OCI-LY1 (cell line): Measurements from ENCODE around the gene MPC2.
"Not testable (repeated sequence)": the region's sequence is repeated elsewhere in the genome, so short reads cannot be mapped to it uniquely, and the experiment has no call there.

Experiments
- H2AFZ ChIP-seq: fragments of 200-600 bp; sonication (generic), shearing (Covaris generic); 2 replicates; pipeline ENCODE4 v1.6.0; 2014; ENCODE audit warnings: antibody characterized with exemption, mild to moderate bottlenecking, low read length
- H3F3A ChIP-seq: fragments of 200-600 bp; sonication (generic), shearing (Covaris generic); 2 replicates; pipeline ENCODE4 v1.6.0; 2014; ENCODE audit warnings: mild to moderate bottlenecking, antibody characterized with exemption, low read length, moderate library complexity; ENCODE audit not compliant: insufficient read depth
- H3K27ac ChIP-seq: fragments of 200-600 bp; sonication (generic); 2 replicates; pipeline ENCODE4 v1.5.1; 2014; ENCODE audit warnings: low read length, mixed run types, mild to moderate bottlenecking, low read depth; ENCODE audit not compliant: poor library complexity, severe bottlenecking
- H3K27me3 ChIP-seq: fragments of 200-600 bp; sonication (generic); 2 replicates; pipeline ENCODE4 v1.6.0; 2014; ENCODE audit warnings: antibody characterized with exemption, mild to moderate bottlenecking, low read length, moderate library complexity; ENCODE audit not compliant: insufficient read depth
- H3K36me3 ChIP-seq: fragments of 200-600 bp; sonication (generic); 2 replicates; pipeline ENCODE4 v1.6.1; 2014; ENCODE audit warnings: mild to moderate bottlenecking, antibody characterized with exemption, low read length, moderate library complexity, mixed read lengths; ENCODE audit not compliant: insufficient read depth
- H3K4me1 ChIP-seq: fragments of 200-600 bp; sonication (generic); 2 replicates; pipeline ENCODE4 v1.5.1; 2014; ENCODE audit warnings: mild to moderate bottlenecking, low read length, moderate library complexity; ENCODE audit not compliant: insufficient read depth, severe bottlenecking
- H3K4me2 ChIP-seq: fragments of 200-600 bp; sonication (generic), shearing (Covaris generic); 2 replicates; pipeline ENCODE4 v1.6.1; 2014; ENCODE audit warnings: low read length
- H3K4me3 ChIP-seq: fragments of 200-600 bp; sonication (generic); 2 replicates; pipeline ENCODE4 v1.5.1; 2014; ENCODE audit warnings: low read length, low read depth, mild to moderate bottlenecking, mixed read lengths; ENCODE audit not compliant: poor library complexity, severe bottlenecking
- H3K79me2 ChIP-seq: fragments of 200-600 bp; shearing (Covaris generic); 2 replicates; pipeline ENCODE4 v1.6.1; 2016; ENCODE audit warnings: mixed run types, low read length, mixed read lengths; ENCODE audit not compliant: insufficient read depth
- H3K9ac ChIP-seq: fragments of 200-600 bp; sonication (generic), shearing (Covaris generic); 2 replicates; pipeline ENCODE4 v1.6.1; 2014; ENCODE audit warnings: mild to moderate bottlenecking, low read length, mixed read lengths
- H3K9me2 ChIP-seq: fragments of 200-600 bp; sonication (generic), shearing (Covaris generic); 2 replicates; pipeline ENCODE4 v1.6.1; 2014; ENCODE audit warnings: low read depth, mild to moderate bottlenecking, low read length, mixed read lengths
- H3K9me3 ChIP-seq: fragments of 200-600 bp; shearing (Covaris generic); 2 replicates; pipeline ENCODE4 v1.6.1; 2014; ENCODE audit warnings: low read length, mixed read lengths
- H4K20me1 ChIP-seq: fragments of 200-600 bp; sonication (generic), shearing (Covaris generic); 2 replicates; pipeline ENCODE4 v1.6.0; 2016; ENCODE audit warnings: mild to moderate bottlenecking, low read length; ENCODE audit not compliant: insufficient read depth
- EZH2 ChIP-seq: fragments of 200-600 bp; sonication (generic), shearing (Covaris generic); IDR thresholded peaks from 2 replicates; pipeline ENCODE4 v1.8.0; 2017; ENCODE audit warnings: borderline replicate concordance, mixed run types, mild to moderate bottlenecking, antibody characterized with exemption, low read length, moderate library complexity, mixed read lengths
- TF ChIP-seq, protein P1 (sequence below): fragments of 200-600 bp; sonication (generic), shearing (Covaris generic); IDR thresholded peaks from 2 replicates; pipeline ENCODE4 v1.5.1; 2017; ENCODE audit warnings: mild to moderate bottlenecking, antibody characterized with exemption, low read length, moderate library complexity, mixed read lengths

The MPC2 gene

DNA sequence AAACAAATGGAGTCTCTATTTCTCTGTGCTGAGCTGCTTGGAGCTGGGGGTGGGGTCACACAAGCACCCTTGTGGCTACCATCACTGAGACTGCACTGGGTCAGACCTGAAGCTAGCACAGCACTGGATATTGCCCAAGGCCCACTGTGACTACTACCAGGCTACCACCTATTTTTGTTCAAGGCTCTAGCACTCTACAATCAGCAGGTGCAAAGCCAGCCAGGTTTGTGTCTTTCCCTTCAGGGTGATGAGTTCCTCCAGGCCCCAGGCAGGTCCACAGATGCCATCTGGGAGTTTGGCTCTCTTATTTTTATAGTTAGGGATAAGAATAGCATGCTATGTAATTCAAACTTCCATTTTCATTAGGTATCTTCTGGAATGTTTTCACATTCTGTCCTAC lies 46.5 kb downstream of the MPC2 start:
- H3K79me2 ChIP-seq = no peaks in the 10 kb centered on the region
- TF ChIP-seq, protein P1, sequence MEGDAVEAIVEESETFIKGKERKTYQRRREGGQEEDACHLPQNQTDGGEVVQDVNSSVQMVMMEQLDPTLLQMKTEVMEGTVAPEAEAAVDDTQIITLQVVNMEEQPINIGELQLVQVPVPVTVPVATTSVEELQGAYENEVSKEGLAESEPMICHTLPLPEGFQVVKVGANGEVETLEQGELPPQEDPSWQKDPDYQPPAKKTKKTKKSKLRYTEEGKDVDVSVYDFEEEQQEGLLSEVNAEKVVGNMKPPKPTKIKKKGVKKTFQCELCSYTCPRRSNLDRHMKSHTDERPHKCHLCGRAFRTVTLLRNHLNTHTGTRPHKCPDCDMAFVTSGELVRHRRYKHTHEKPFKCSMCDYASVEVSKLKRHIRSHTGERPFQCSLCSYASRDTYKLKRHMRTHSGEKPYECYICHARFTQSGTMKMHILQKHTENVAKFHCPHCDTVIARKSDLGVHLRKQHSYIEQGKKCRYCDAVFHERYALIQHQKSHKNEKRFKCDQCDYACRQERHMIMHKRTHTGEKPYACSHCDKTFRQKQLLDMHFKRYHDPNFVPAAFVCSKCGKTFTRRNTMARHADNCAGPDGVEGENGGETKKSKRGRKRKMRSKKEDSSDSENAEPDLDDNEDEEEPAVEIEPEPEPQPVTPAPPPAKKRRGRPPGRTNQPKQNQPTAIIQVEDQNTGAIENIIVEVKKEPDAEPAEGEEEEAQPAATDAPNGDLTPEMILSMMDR = no peak
- no peak for TF ChIP-seq EZH2
- no peaks in the 10 kb centered on the region for H4K20me1 ChIP-seq
- H3K36me3 ChIP-seq = no peaks in the 10 kb centered on the region
- H2AFZ ChIP-seq = no peak overlapping the region
- H3K4me1 ChIP-seq = no peaks in the 10 kb centered on the region
- no peak overlapping the region for H3K4me3 ChIP-seq
- no peak overlapping the region for H3K27ac ChIP-seq
- H3K9me3 ChIP-seq = no peaks in the 10 kb centered on the region
- no peaks in the 10 kb centered on the region for H3K9me2 ChIP-seq
- no peak overlapping the region for H3K4me2 ChIP-seq
- no peaks in the 10 kb centered on the region for H3K27me3 ChIP-seq
- H3F3A ChIP-seq = no peaks in the 10 kb centered on the region
- H3K9ac ChIP-seq = no peak overlapping the region

DNA sequence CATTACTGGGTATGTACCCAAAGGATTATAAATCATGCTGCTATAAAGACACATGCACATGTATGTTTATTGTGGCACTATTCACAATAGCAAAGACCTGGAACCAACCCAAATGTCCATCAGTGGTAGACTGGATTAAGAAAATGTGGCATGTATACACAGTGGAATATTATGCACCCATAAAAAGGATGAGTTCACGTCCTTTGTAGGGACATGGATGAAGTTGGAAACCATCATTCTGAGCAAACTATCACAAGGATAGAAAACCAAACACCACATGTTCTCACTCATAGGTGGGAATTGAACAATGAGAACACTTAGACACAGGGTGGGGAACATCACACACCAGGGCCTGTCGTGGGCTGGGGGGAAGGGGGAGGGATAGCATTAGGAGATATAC lies 49.7 kb downstream of the MPC2 start:
- H3K4me2 ChIP-seq, H3K4me1 ChIP-seq, H3K9me2 ChIP-seq, H4K20me1 ChIP-seq, H3K4me3 ChIP-seq, H3K27ac ChIP-seq, H3K9me3 ChIP-seq, H3K36me3 ChIP-seq, H3K9ac ChIP-seq, H3F3A ChIP-seq, H3K79me2 ChIP-seq, H3K27me3 ChIP-seq, H2AFZ ChIP-seq: not testable (repeated sequence)

DNA sequence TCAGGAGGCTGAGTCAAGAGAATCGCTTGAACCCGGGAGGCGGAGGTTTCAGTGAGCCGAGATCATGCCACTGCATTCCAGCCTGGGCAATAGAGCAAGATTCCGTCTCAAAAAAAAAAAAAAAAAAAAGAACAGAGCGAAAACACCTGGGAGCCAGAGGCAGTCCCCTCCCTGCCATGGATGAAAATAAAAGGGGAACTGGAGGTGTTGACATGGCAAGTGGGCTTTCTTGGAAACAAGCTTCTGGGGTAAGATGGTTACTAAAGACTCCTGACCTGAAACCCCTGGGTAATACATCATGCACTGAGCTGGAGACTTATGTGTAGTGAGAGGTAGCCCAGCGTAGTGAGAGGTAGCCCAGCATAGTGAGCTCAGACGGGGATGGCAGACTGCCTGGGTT lies 54.5 kb downstream of the MPC2 start:
- H3K27me3 ChIP-seq = no peaks in the 10 kb centered on the region
- H3K4me3 ChIP-seq = no peak overlapping the region
- H3K9me3 ChIP-seq = no peaks in the 10 kb centered on the region
- no peaks in the 10 kb centered on the region for H3K4me1 ChIP-seq
- TF ChIP-seq, protein P1 = no peak
- no peak for TF ChIP-seq EZH2
- H3K4me2 ChIP-seq = no peak overlapping the region
- H3K36me3 ChIP-seq = no peaks in the 10 kb centered on the region
- no peaks in the 10 kb centered on the region for H3F3A ChIP-seq
- no peak overlapping the region for H3K27ac ChIP-seq
- no peak overlapping the region for H3K9ac ChIP-seq
- no peaks in the 10 kb centered on the region for H4K20me1 ChIP-seq
- H3K79me2 ChIP-seq = no peaks in the 10 kb centered on the region
- H2AFZ ChIP-seq = no peak overlapping the region
- H3K9me2 ChIP-seq = no peaks in the 10 kb centered on the region

DNA sequence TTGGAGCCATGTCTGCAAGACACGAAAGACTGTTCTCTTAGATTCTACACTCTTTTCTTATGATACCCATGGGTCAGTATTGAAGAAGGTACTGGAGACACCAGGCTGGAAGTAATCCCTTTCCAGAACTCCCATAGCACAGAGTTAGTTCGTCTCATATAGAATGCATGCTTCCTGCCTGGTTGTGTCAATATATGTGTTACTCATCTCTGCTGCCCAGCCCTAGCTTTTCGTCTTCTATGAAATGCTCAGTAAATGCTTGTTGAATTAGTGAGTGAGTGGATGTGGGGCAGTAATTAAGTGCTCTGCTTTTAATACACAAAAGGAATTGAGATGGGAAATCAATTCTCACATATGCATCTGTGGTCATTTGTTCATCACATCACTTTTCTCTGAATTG lies 55.1 kb downstream of the MPC2 start:
- no peak overlapping the region for H3K9ac ChIP-seq
- H2AFZ ChIP-seq = no peak overlapping the region
- H3K36me3 ChIP-seq = no peaks in the 10 kb centered on the region
- no peak overlapping the region for H3K4me3 ChIP-seq
- TF ChIP-seq, protein P1 = no peak
- no peak for TF ChIP-seq EZH2
- no peaks in the 10 kb centered on the region for H3K27me3 ChIP-seq
- H3K4me2 ChIP-seq = no peak overlapping the region
- no peaks in the 10 kb centered on the region for H3K9me3 ChIP-seq
- no peaks in the 10 kb centered on the region for H3K9me2 ChIP-seq
- no peaks in the 10 kb centered on the region for H3F3A ChIP-seq
- H3K4me1 ChIP-seq = no peaks in the 10 kb centered on the region
- H3K27ac ChIP-seq = no peak overlapping the region
- no peaks in the 10 kb centered on the region for H3K79me2 ChIP-seq
- no peaks in the 10 kb centered on the region for H4K20me1 ChIP-seq
